Measurements from ENCODE around the gene PTGR2. TPM values are rescaled to one million over a fixed set of nuclear protein-coding genes. Genes with fewer than 3 reads are reported as not detected.
"Not testable (repeated sequence)": the region's sequence is repeated elsewhere in the genome, so short reads cannot be mapped to it uniquely, and the experiment has no call there.

Gene PTGR2
- polyA plus RNA-seq, 1 donor from 2014 or later = 7.2 TPM

GRCh38 chr14:73834261-73834625 lies 17.4 kb upstream of the PTGR2 start:
- H3K27ac ChIP-seq (ENCODE audit: low read length) = no peak overlapping the region
- no peaks in the 10 kb centered on the region for H3K9me3 ChIP-seq (ENCODE audit: low read length)
- no peak overlapping the region for H3K4me3 ChIP-seq (ENCODE audit: low read length)
- H3K9me2 ChIP-seq (ENCODE audit: insufficient read depth, low read length) = no peaks in the 10 kb centered on the region
- no peaks in the 10 kb centered on the region for H3F3A ChIP-seq (ENCODE audit: insufficient read depth, low read length, poor library complexity, severe bottlenecking)
- no peaks in the 10 kb centered on the region for H4K20me1 ChIP-seq (ENCODE audit: insufficient read depth)
- no peak overlapping the region for H2AFZ ChIP-seq (ENCODE audit: low read depth, low read length)
- H3K79me2 ChIP-seq (replicated peaks; ENCODE audit: insufficient read depth, low read length) = no peaks in the 10 kb centered on the region
- no peak overlapping the region for H3K4me2 ChIP-seq (ENCODE audit: low read length)
- TF ChIP-seq MXI1 (conservative IDR thresholded peaks at IDR 0.05; ENCODE audit: poor library complexity, severe bottlenecking) (no peak), REST (IDR thresholded peaks at IDR 0.05; ENCODE audit: borderline replicate concordance) (no peak), SMC3 (conservative IDR thresholded peaks at IDR 0.05; ENCODE audit: poor library complexity) (no peak), TAF1 (IDR thresholded peaks at IDR 0.05; ENCODE audit: low read depth) (no peak)
- no peak overlapping the region for H3K9ac ChIP-seq (ENCODE audit: low read length)
- H3K27me3 ChIP-seq (ENCODE audit: insufficient read depth, low read depth, low read length) = no peaks in the 10 kb centered on the region
- no peaks in the 10 kb centered on the region for H3K36me3 ChIP-seq (ENCODE audit: insufficient read depth, low read length)

GRCh38 chr14:73838293-73839034 lies 13.2 kb upstream of the PTGR2 start:
- not testable (repeated sequence) for H3K9ac ChIP-seq (ENCODE audit: low read length); H3K4me3 ChIP-seq (ENCODE audit: low read length); H4K20me1 ChIP-seq (ENCODE audit: insufficient read depth); H2AFZ ChIP-seq (ENCODE audit: low read depth, low read length); H3F3A ChIP-seq (ENCODE audit: insufficient read depth, low read length, poor library complexity, severe bottlenecking); H3K79me2 ChIP-seq (replicated peaks; ENCODE audit: insufficient read depth, low read length); H3K27ac ChIP-seq (ENCODE audit: low read length); H3K27me3 ChIP-seq (ENCODE audit: insufficient read depth, low read depth, low read length); H3K9me2 ChIP-seq (ENCODE audit: insufficient read depth, low read length); H3K9me3 ChIP-seq (ENCODE audit: low read length); H3K4me2 ChIP-seq (ENCODE audit: low read length); H3K36me3 ChIP-seq (ENCODE audit: insufficient read depth, low read length)

- TF ChIP-seq EP300 (conservative IDR thresholded peaks at IDR 0.05; ENCODE audit: poor library complexity, severe bottlenecking) (no peak), EZH2 (IDR thresholded peaks at IDR 0.05; ENCODE audit: borderline replicate concordance, insufficient read depth, low read length, poor library complexity, severe bottlenecking) (no peak), MXI1 (conservative IDR thresholded peaks at IDR 0.05; ENCODE audit: poor library complexity, severe bottlenecking) (no peak), SMC3 (conservative IDR thresholded peaks at IDR 0.05; ENCODE audit: poor library complexity) (no peak), TAF1 (IDR thresholded peaks at IDR 0.05; ENCODE audit: low read depth) (no peak), RAD21 (conservative IDR thresholded peaks at IDR 0.05) (no peak), POLR2AphosphoS5 (IDR thresholded peaks at IDR 0.05) (no peak), REST (IDR thresholded peaks at IDR 0.05; ENCODE audit: borderline replicate concordance) (no peak), CTCF (IDR thresholded peaks at IDR 0.05; ENCODE audit: poor library complexity, severe bottlenecking) (no peak)
- no peak overlapping the region for H3K27ac ChIP-seq (ENCODE audit: low read length)
- H3K4me2 ChIP-seq (ENCODE audit: low read length) = no peak overlapping the region
- H3K4me3 ChIP-seq (ENCODE audit: low read length) = no peak overlapping the region
- no peaks in the 10 kb centered on the region for H3K9me3 ChIP-seq (ENCODE audit: low read length)
- H3F3A ChIP-seq (ENCODE audit: insufficient read depth, low read length, poor library complexity, severe bottlenecking) = no peaks in the 10 kb centered on the region
- H3K36me3 ChIP-seq (ENCODE audit: insufficient read depth, low read length) = no peaks in the 10 kb centered on the region
- no peak overlapping the region for H2AFZ ChIP-seq (ENCODE audit: low read depth, low read length)
- no peak overlapping the region for H3K9ac ChIP-seq (ENCODE audit: low read length)
- H3K79me2 ChIP-seq (replicated peaks; ENCODE audit: insufficient read depth, low read length) = no peaks in the 10 kb centered on the region
- no peaks in the 10 kb centered on the region for H3K27me3 ChIP-seq (ENCODE audit: insufficient read depth, low read depth, low read length)
- no peaks in the 10 kb centered on the region for H4K20me1 ChIP-seq (ENCODE audit: insufficient read depth)
- H3K9me2 ChIP-seq (ENCODE audit: insufficient read depth, low read length) = no peaks in the 10 kb centered on the region
Observed at GRCh38 chr14:73842201-73842600, 9.4 kb upstream of the PTGR2 start.

Measured in neural cell (in vitro differentiated cells).